ENCODE results near the gene TPSG1. TPM values are rescaled to one million over a fixed set of nuclear protein-coding genes. Genes with fewer than 3 reads are reported as not detected.
"Not testable (repeated sequence)": the region's sequence is repeated elsewhere in the genome, so short reads cannot be mapped to it uniquely, and the experiment has no call there.

TPSG1 gene
- polyA plus RNA-seq (2013, experiment 1 of 4), result not detected
- not detected for polyA plus RNA-seq (2013, experiment 2 of 4)
- polyA plus RNA-seq (2013, experiment 3 of 4), result not detected
- polyA plus RNA-seq (2013, experiment 4 of 4), result not detected

GRCh38 chr16:1225051-1225451, at the start of gene TPSG1:
Gene TPSG1 (minus strand): TSS chr16:1225268. CDS start chr16:1225252, 16 bp downstream.
- H3K9me3 ChIP-seq (ENCODE audit: control insufficient read depth, low read length), result no peaks in the 10 kb centered on the region
- H3K4me3 ChIP-seq (ENCODE audit: insufficient read depth, low read depth, low read length), result no peak within 1 kb of the TSS
- 89% methylated on average over 10 of the region's 10 CpGs for WGBS, 2 experiments
- H3K27ac ChIP-seq (ENCODE audit: insufficient read depth, low read depth, low read length, poor library complexity, severe bottlenecking), result no peak within 1 kb of the TSS
- peaks cover 3% of the 10 kb centered on the region for H3K4me1 ChIP-seq (ENCODE audit: control insufficient read depth, insufficient read depth, low read length)
- H3K36me3 ChIP-seq (ENCODE audit: control insufficient read depth, insufficient read depth, low read length), result no peaks in the 10 kb centered on the region
- H3K27me3 ChIP-seq (ENCODE audit: control insufficient read depth, insufficient read depth, low read length, poor library complexity, severe bottlenecking), result no peaks in the 10 kb centered on the region

GRCh38 chr16:1274767-1275166, 49.7 kb upstream of the TPSG1 start:
- no peaks in the 10 kb centered on the region for H3K36me3 ChIP-seq (ENCODE audit: control insufficient read depth, insufficient read depth, low read length)
- 87 to 88% methylated on average over 4 to 5 of the region's 7 CpGs for WGBS, 2 experiments

GRCh38 chr16:1273816-1274215, 48.7 kb upstream of the TPSG1 start:
- no peaks in the 10 kb centered on the region for H3K27me3 ChIP-seq (ENCODE audit: control insufficient read depth, insufficient read depth, low read length, poor library complexity, severe bottlenecking)
- WGBS, 2 experiments, result 91 to 95% methylated on average over 15 of the region's 15 CpGs
- peaks cover 13% of the 10 kb centered on the region for H3K4me1 ChIP-seq (ENCODE audit: control insufficient read depth, insufficient read depth, low read length)
- H3K4me3 ChIP-seq (ENCODE audit: insufficient read depth, low read depth, low read length), result no peak overlapping the region
- H3K9me3 ChIP-seq (ENCODE audit: control insufficient read depth, low read length), result no peaks in the 10 kb centered on the region
- no peak overlapping the region for H3K27ac ChIP-seq (ENCODE audit: insufficient read depth, low read depth, low read length, poor library complexity, severe bottlenecking)
- H3K36me3 ChIP-seq (ENCODE audit: control insufficient read depth, insufficient read depth, low read length), result no peaks in the 10 kb centered on the region

More at GRCh38 chr16:1274767-1275166, 49.7 kb upstream of the TPSG1 start:
- H3K27me3 ChIP-seq (ENCODE audit: control insufficient read depth, insufficient read depth, low read length, poor library complexity, severe bottlenecking), result no peaks in the 10 kb centered on the region
- no peak overlapping the region for H3K4me3 ChIP-seq (ENCODE audit: insufficient read depth, low read depth, low read length)
- H3K4me1 ChIP-seq (ENCODE audit: control insufficient read depth, insufficient read depth, low read length), result peaks cover 13% of the 10 kb centered on the region
- H3K9me3 ChIP-seq (ENCODE audit: control insufficient read depth, low read length), result no peaks in the 10 kb centered on the region
- H3K27ac ChIP-seq (ENCODE audit: insufficient read depth, low read depth, low read length, poor library complexity, severe bottlenecking), result no peak overlapping the region

- H3K27ac ChIP-seq (ENCODE audit: insufficient read depth, low read depth, low read length, poor library complexity, severe bottlenecking), result no peak overlapping the region
- no peaks in the 10 kb centered on the region for H3K9me3 ChIP-seq (ENCODE audit: control insufficient read depth, low read length)
- H3K4me3 ChIP-seq (ENCODE audit: insufficient read depth, low read depth, low read length), result no peak overlapping the region
- H3K4me1 ChIP-seq (ENCODE audit: control insufficient read depth, insufficient read depth, low read length), result peaks cover 1% of the 10 kb centered on the region
- no peaks in the 10 kb centered on the region for H3K27me3 ChIP-seq (ENCODE audit: control insufficient read depth, insufficient read depth, low read length, poor library complexity, severe bottlenecking)
- WGBS, 2 experiments, result 81 to 87% methylated on average over 9 of the region's 9 CpGs
- no peaks in the 10 kb centered on the region for H3K36me3 ChIP-seq (ENCODE audit: control insufficient read depth, insufficient read depth, low read length)
Measured at GRCh38 chr16:1272453-1273198, 47.6 kb upstream of the TPSG1 start.

GRCh38 chr16:1271724-1272413, 46.8 kb upstream of the TPSG1 start:
- H3K36me3 ChIP-seq (ENCODE audit: control insufficient read depth, insufficient read depth, low read length); H3K4me3 ChIP-seq (ENCODE audit: insufficient read depth, low read depth, low read length); H3K27ac ChIP-seq (ENCODE audit: insufficient read depth, low read depth, low read length, poor library complexity, severe bottlenecking); H3K9me3 ChIP-seq (ENCODE audit: control insufficient read depth, low read length); H3K27me3 ChIP-seq (ENCODE audit: control insufficient read depth, insufficient read depth, low read length, poor library complexity, severe bottlenecking); H3K4me1 ChIP-seq (ENCODE audit: control insufficient read depth, insufficient read depth, low read length): not testable (repeated sequence)
- WGBS, 2 experiments, result 89 to 90% methylated on average over 19 of the region's 19 CpGs

GRCh38 chr16:1271380-1271723, 46.3 kb upstream of the TPSG1 start:
- Histone ChIP-seq H3K27me3 (ENCODE audit: control insufficient read depth, insufficient read depth, low read length, poor library complexity, severe bottlenecking) (no peaks in the 10 kb centered on the region), H3K4me3 (ENCODE audit: insufficient read depth, low read depth, low read length) (no peak overlapping the region), H3K4me1 (ENCODE audit: control insufficient read depth, insufficient read depth, low read length) (no peaks in the 10 kb centered on the region), H3K9me3 (ENCODE audit: control insufficient read depth, low read length) (no peaks in the 10 kb centered on the region), H3K36me3 (ENCODE audit: control insufficient read depth, insufficient read depth, low read length) (no peaks in the 10 kb centered on the region), H3K27ac (ENCODE audit: insufficient read depth, low read depth, low read length, poor library complexity, severe bottlenecking) (no peak overlapping the region)
- WGBS, 2 experiments, result 94 to 95% methylated on average over 12 of the region's 12 CpGs

- H3K27me3 ChIP-seq (ENCODE audit: control insufficient read depth, insufficient read depth, low read length, poor library complexity, severe bottlenecking); H3K9me3 ChIP-seq (ENCODE audit: control insufficient read depth, low read length); H3K4me3 ChIP-seq (ENCODE audit: insufficient read depth, low read depth, low read length); H3K36me3 ChIP-seq (ENCODE audit: control insufficient read depth, insufficient read depth, low read length); H3K4me1 ChIP-seq (ENCODE audit: control insufficient read depth, insufficient read depth, low read length); H3K27ac ChIP-seq (ENCODE audit: insufficient read depth, low read depth, low read length, poor library complexity, severe bottlenecking): not testable (repeated sequence)
- WGBS, 2 experiments, result 93 to 95% methylated on average over 7 of the region's 7 CpGs
Measured at GRCh38 chr16:1269418-1269817, 44.4 kb upstream of the TPSG1 start.

GRCh38 chr16:1265826-1266225, 40.8 kb upstream of the TPSG1 start:
- no peaks in the 10 kb centered on the region for H3K36me3 ChIP-seq (ENCODE audit: control insufficient read depth, insufficient read depth, low read length)
- H3K4me1 ChIP-seq (ENCODE audit: control insufficient read depth, insufficient read depth, low read length), result no peaks in the 10 kb centered on the region
- H3K27ac ChIP-seq (ENCODE audit: insufficient read depth, low read depth, low read length, poor library complexity, severe bottlenecking), result no peak overlapping the region
- WGBS, 2 experiments, result 91 to 92% methylated on average over 19 of the region's 19 CpGs
- H3K9me3 ChIP-seq (ENCODE audit: control insufficient read depth, low read length), result no peaks in the 10 kb centered on the region
- no peak overlapping the region for H3K4me3 ChIP-seq (ENCODE audit: insufficient read depth, low read depth, low read length)
- peaks cover 24% of the 10 kb centered on the region for H3K27me3 ChIP-seq (ENCODE audit: control insufficient read depth, insufficient read depth, low read length, poor library complexity, severe bottlenecking)

- H3K4me1 ChIP-seq (ENCODE audit: control insufficient read depth, insufficient read depth, low read length), result no peaks in the 10 kb centered on the region
- no peaks in the 10 kb centered on the region for H3K36me3 ChIP-seq (ENCODE audit: control insufficient read depth, insufficient read depth, low read length)
- no peak overlapping the region for H3K27ac ChIP-seq (ENCODE audit: insufficient read depth, low read depth, low read length, poor library complexity, severe bottlenecking)
- H3K27me3 ChIP-seq (ENCODE audit: control insufficient read depth, insufficient read depth, low read length, poor library complexity, severe bottlenecking), result peaks cover 31% of the 10 kb centered on the region
- WGBS, 2 experiments, result 89 to 91% methylated on average over 13 of the region's 13 CpGs
- no peaks in the 10 kb centered on the region for H3K9me3 ChIP-seq (ENCODE audit: control insufficient read depth, low read length)
- H3K4me3 ChIP-seq (ENCODE audit: insufficient read depth, low read depth, low read length), result no peak overlapping the region
Measured at GRCh38 chr16:1265090-1265630, 40.1 kb upstream of the TPSG1 start.

- 95 to 96% methylated on average over 16 of the region's 16 CpGs for WGBS, 2 experiments
- Histone ChIP-seq H3K4me3 (ENCODE audit: insufficient read depth, low read depth, low read length) (no peak overlapping the region), H3K27me3 (ENCODE audit: control insufficient read depth, insufficient read depth, low read length, poor library complexity, severe bottlenecking) (peaks cover 38% of the 10 kb centered on the region)
Measured at GRCh38 chr16:1264345-1265089, 39.4 kb upstream of the TPSG1 start.

More at GRCh38 chr16:1264345-1265089, 39.4 kb upstream of the TPSG1 start:
- Histone ChIP-seq H3K36me3 (ENCODE audit: control insufficient read depth, insufficient read depth, low read length) (no peaks in the 10 kb centered on the region), H3K27ac (ENCODE audit: insufficient read depth, low read depth, low read length, poor library complexity, severe bottlenecking) (no peak overlapping the region), H3K4me1 (ENCODE audit: control insufficient read depth, insufficient read depth, low read length) (no peaks in the 10 kb centered on the region), H3K9me3 (ENCODE audit: control insufficient read depth, low read length) (no peaks in the 10 kb centered on the region)

All from ectodermal cell (in vitro differentiated cells).